ENCODE data around the gene RNF32. TPM values are rescaled to one million over a fixed set of nuclear protein-coding genes. Genes with fewer than 3 reads are reported as not detected.

Gene RNF32
- total and polyA plus RNA-seq, 4 donors = 0.59 to 1.3 (median 0.72) TPM

DNA sequence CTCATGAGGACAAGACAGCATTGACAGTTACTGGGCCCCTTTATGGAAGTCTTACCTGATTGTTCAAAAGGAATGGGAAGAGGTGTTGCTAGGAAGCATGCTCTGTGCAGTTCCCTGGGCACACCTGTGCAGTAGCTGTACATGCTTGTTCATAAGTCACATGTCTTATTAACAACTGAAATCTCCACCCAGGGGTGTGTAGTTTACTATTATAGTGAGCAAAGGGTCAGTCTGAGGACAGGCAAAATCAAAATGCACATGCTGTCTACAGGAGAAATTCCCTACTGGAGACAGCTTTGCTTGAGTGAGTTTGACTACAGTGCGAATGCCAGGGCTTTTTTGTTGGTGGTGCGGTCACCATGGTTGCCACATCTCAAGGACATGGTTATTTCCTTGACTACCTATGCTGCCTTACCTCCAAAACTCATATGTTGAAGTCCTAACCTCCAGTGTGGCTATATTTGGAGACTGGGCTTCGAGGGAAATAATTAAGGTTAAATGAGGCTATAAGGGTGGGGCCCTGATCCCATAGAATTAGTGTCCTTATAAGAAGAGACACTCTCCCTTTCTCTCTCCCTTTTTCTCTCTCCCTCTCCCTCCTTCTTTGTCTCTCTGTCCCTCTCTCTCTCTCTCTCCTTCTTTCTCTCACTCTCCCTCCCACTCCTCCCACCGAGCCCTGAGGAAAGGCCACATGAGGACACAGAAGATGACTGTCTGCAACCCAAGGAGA is 48.3 kb upstream of the RNF32 start (continued):
- no peak for TF ChIP-seq FOXA1 (IDR thresholded peaks at IDR 0.05)
- TF ChIP-seq, protein P1, sequence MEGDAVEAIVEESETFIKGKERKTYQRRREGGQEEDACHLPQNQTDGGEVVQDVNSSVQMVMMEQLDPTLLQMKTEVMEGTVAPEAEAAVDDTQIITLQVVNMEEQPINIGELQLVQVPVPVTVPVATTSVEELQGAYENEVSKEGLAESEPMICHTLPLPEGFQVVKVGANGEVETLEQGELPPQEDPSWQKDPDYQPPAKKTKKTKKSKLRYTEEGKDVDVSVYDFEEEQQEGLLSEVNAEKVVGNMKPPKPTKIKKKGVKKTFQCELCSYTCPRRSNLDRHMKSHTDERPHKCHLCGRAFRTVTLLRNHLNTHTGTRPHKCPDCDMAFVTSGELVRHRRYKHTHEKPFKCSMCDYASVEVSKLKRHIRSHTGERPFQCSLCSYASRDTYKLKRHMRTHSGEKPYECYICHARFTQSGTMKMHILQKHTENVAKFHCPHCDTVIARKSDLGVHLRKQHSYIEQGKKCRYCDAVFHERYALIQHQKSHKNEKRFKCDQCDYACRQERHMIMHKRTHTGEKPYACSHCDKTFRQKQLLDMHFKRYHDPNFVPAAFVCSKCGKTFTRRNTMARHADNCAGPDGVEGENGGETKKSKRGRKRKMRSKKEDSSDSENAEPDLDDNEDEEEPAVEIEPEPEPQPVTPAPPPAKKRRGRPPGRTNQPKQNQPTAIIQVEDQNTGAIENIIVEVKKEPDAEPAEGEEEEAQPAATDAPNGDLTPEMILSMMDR (IDR thresholded peaks at IDR 0.05; ENCODE audit: low read depth, low read length, missing input control) = no peak
- no peak for TF ChIP-seq YY1 (IDR thresholded peaks at IDR 0.05)
- TF ChIP-seq, protein P2, sequence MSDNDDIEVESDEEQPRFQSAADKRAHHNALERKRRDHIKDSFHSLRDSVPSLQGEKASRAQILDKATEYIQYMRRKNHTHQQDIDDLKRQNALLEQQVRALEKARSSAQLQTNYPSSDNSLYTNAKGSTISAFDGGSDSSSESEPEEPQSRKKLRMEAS (IDR thresholded peaks at IDR 0.05) = no peak

DNA sequence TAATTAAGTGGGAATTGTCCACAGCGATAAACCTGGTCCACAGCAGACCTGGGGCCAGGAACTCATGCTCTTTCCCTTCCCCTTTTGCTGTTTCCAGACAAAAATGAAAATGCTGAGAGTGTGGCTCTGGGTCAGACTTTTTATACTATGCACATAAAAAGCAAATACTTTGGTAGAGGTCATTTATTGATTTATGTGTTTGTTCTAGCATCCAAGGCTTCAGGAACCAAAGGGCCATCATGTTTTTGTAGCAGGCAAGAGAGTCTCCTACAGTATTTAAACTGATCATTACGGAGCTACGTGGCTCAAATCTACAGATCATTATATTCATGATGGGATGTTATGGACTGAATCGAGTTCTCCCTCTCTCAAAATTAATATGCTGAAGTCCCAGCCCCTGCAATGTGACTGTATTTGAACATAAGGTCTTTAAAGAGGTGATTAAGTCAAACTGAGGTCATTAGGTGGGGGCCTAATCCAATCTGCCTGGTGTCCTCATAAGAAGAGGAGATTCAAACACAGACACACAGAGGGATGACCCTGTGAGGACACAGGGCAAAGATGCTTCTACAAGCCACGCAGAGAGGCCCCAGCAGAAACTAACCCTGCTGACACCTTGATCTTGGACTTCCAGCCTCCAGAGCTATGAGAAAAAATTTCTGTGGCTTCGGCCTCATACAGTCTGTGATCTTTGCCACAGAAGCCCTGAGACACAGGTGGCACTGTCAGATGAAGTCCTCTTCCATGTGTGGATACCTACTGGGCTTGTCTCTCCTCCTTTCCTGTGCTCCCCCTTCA is 46.1 kb upstream of the RNF32 start:
- DNase-seq (ENCODE audit: low spot score) = no peak
- H3K9ac ChIP-seq (ENCODE audit: low read depth in 1 of 2, low read length in 2 of 2) = no peak overlapping the region
- peaks cover 0 to 11% (median 5%) of the 10 kb centered on the region in 4 donors for H3K4me1 ChIP-seq (ENCODE audit: control insufficient read depth in 4 of 4, insufficient read depth in 4 of 4, low read length in 3 of 4)
- whole genome bisulfite sequencing = 73% methylated on average over 6 of the region's 6 CpGs
- TF ChIP-seq FOXA2 (IDR thresholded peaks at IDR 0.05) (no peak), FOXA1 (IDR thresholded peaks at IDR 0.05) (no peak), HNF4A (conservative IDR thresholded peaks at IDR 0.05) (peak in 1 of 2 donors; percentile 50), NR2F2 (IDR thresholded peaks at IDR 0.05) (no peak), RAD21 (IDR thresholded peaks at IDR 0.05) (no peak), EGR1 (IDR thresholded peaks at IDR 0.05; ENCODE audit: low read depth in 2 of 2) (no peak), SP1 (IDR thresholded peaks at IDR 0.05) (peak; percentile 42), GABPA (IDR thresholded peaks at IDR 0.05 in 1 of 2, conservative IDR thresholded peaks at IDR 0.05 in 1 of 2) (no peak), RXRA (IDR thresholded peaks at IDR 0.05) (no peak), JUND (IDR thresholded peaks at IDR 0.05) (no peak), TAF1 (conservative IDR thresholded peaks at IDR 0.05) (no peak)
- TF ChIP-seq, protein P3, sequence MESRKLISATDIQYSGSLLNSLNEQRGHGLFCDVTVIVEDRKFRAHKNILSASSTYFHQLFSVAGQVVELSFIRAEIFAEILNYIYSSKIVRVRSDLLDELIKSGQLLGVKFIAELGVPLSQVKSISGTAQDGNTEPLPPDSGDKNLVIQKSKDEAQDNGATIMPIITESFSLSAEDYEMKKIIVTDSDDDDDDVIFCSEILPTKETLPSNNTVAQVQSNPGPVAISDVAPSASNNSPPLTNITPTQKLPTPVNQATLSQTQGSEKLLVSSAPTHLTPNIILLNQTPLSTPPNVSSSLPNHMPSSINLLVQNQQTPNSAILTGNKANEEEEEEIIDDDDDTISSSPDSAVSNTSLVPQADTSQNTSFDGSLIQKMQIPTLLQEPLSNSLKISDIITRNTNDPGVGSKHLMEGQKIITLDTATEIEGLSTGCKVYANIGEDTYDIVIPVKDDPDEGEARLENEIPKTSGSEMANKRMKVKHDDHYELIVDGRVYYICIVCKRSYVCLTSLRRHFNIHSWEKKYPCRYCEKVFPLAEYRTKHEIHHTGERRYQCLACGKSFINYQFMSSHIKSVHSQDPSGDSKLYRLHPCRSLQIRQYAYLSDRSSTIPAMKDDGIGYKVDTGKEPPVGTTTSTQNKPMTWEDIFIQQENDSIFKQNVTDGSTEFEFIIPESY (IDR thresholded peaks at IDR 0.05) = no peak
- TF ChIP-seq, protein P4, sequence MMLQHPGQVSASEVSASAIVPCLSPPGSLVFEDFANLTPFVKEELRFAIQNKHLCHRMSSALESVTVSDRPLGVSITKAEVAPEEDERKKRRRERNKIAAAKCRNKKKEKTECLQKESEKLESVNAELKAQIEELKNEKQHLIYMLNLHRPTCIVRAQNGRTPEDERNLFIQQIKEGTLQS (IDR thresholded peaks at IDR 0.05) = no peak
- TF ChIP-seq, protein P2 (IDR thresholded peaks at IDR 0.05) = no peak
- H3K27ac ChIP-seq (ENCODE audit: low read depth in 1 of 2, low read length in 2 of 2) = no peak overlapping the region
- H3K4me3 ChIP-seq (ENCODE audit: low read depth in 1 of 3, low read length in 3 of 3) = no peak overlapping the region
- no peaks in the 10 kb centered on the region for H3K36me3 ChIP-seq (ENCODE audit: control insufficient read depth in 4 of 4, insufficient read depth in 3 of 4, low read depth in 1 of 4, low read length in 3 of 4)
- no peaks in the 10 kb centered on the region for H3K9me3 ChIP-seq (ENCODE audit: control insufficient read depth in 4 of 4, low read length in 3 of 4)
- no peaks in the 10 kb centered on the region for H3K27me3 ChIP-seq (ENCODE audit: control insufficient read depth in 4 of 4, insufficient read depth in 4 of 4, low read length in 3 of 4)
